GM12873 (cell line): ENCODE results near the gene PRKD2.

Experiments
- TF ChIP-seq, protein P1 (sequence below): IDR thresholded peaks from 2 replicates; pipeline ENCODE4 v1.5.1; 2012; ENCODE audit warnings: low read depth, mild to moderate bottlenecking, moderate library complexity, low read length, control low read depth; ENCODE audit not compliant: insufficient read depth; ENCODE audit errors: missing control alignments

The PRKD2 gene

DNA sequence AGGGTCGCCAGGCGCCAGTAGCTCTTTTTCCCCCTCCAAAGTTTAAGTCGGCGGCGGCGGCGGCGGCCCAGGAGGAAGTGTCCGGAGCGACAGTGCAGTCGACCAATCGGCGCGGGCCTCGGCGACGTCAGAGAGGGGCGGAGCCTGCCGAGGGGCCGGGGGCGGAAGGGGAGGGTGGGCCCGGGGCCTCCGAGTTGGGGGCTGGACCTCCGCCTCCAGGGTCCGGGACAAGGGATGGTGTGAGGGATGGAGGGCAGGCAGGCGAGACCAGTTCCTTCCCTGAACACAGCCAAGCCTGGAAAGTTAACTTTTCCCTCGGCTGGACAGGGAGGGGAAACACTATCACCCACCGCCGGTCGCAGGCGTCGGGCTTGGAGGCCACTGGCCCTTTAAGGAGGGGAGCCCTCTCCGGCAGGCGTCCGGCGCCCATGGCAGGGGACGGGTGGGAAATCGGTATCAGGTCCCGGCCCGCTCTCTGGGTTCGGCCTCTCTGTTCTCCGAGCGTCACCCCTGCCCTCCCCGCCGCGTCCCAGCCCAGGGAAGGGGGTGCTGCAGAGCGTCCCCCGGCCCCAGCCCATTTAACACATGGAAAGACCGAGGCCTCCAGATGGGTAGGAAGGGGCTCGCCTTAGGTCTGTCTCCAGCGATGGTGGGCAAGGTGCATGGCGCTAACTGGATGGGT is at the start of gene PRKD2:
TSS of gene PRKD2 (minus strand) at position 81 of the 682 bp plus-strand sequence. CDS start 744 bp downstream, outside the sequence.
- TF ChIP-seq, protein P1, sequence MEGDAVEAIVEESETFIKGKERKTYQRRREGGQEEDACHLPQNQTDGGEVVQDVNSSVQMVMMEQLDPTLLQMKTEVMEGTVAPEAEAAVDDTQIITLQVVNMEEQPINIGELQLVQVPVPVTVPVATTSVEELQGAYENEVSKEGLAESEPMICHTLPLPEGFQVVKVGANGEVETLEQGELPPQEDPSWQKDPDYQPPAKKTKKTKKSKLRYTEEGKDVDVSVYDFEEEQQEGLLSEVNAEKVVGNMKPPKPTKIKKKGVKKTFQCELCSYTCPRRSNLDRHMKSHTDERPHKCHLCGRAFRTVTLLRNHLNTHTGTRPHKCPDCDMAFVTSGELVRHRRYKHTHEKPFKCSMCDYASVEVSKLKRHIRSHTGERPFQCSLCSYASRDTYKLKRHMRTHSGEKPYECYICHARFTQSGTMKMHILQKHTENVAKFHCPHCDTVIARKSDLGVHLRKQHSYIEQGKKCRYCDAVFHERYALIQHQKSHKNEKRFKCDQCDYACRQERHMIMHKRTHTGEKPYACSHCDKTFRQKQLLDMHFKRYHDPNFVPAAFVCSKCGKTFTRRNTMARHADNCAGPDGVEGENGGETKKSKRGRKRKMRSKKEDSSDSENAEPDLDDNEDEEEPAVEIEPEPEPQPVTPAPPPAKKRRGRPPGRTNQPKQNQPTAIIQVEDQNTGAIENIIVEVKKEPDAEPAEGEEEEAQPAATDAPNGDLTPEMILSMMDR = no peak

DNA sequence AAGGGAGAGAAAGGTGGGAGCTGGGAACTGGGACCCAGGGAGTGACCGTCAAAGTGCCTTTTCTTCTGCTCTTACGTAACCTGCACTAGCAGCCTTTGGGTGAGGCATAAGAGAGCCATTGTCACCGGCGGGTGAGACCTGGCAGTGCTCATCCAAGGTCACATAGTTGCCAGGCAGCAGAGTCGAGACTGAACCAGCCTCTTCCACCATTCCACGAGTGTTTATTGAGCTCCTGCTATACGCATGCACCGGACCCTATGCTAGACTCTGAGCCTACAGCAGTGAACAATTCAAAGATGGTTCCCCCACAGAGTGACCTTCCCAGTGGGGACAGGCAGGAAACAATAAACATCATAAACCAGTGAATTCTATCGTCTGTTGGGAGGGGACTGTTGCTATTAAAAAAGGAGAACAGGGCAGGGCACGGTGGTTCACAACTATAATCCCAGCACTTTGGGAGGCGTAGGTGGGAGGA is 47.9 kb upstream of the PRKD2 start:
- TF ChIP-seq, protein P1 = no peak

- TF ChIP-seq, protein P1 = no peak
Measured at GRCh38 chr19:46762245-46762890, 45.5 kb upstream of the PRKD2 start.

GRCh38 chr19:46761418-46761831 is 44.5 kb upstream of the PRKD2 start:
- TF ChIP-seq, protein P1 = no peak

GRCh38 chr19:46760363-46760762 is 43.4 kb upstream of the PRKD2 start:
- TF ChIP-seq, protein P1 = no peak

- TF ChIP-seq, protein P1 = no peak
Measured at GRCh38 chr19:46759817-46760333, 43.0 kb upstream of the PRKD2 start.

DNA sequence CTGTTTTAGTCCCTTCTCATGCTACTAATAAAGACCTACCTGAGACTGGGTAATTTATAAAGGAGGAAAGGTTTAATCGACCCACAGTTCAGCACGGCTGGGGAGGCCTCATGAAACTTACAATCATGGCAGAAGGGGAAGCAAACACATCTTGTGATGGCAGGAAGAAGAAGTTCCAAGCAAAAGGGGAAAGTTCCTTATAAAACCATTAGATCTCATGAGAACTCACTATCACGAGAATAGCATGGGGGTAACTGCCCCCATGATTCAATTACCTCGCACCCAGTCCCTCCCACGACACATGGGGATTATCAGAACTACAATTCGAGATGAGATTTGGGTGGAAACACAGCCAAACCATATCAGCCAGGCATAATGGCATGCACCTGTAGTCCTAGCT is 42.3 kb upstream of the PRKD2 start:
- TF ChIP-seq, protein P1 = no peak
